ENCODE results near the gene TGFA. TPM values are rescaled to one million over a fixed set of nuclear protein-coding genes. Genes with fewer than 3 reads are reported as not detected.

TGFA gene
- total RNA-seq, 4 donors from 2014 or later: 0.46 to 2.0 (median 1.3) TPM

DNA sequence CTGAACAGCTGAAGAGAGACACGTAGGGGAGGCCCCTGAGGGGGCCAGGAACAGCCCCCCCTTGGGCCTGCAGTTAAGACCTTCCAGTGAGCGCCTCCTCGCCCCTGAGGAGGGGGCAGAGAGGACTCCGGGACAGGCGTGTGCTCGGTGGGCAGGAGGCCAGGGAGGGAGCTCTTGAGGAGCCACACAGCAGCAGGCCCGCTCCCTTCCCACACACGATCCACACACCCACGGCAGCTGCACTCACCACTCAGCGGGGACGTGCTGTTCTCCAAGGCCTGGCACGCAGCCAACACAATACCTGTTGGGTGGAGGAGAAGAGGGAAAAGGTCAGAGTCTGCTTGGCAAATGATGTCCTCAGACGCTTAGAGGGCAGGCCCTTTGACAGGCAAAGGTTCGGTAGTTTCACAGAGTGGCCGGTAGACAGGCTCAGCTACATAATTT is 39.0 kb downstream of the TGFA start:
- intact Hi-C loops (cut with DNase I): no loop called here
- H3K9me3 ChIP-seq: no peaks in the 10 kb centered on the region
- no peak for DNase-seq (ENCODE audit: extremely low spot score)
- WGBS: 64% methylated on average over 10 of the region's 15 CpGs
- no peak overlapping the region for H3K27ac ChIP-seq (replicated peaks in 1 of 4)
- H3K4me3 ChIP-seq: no peak overlapping the region
- H3K36me3 ChIP-seq: no peaks in the 10 kb centered on the region
- H3K4me1 ChIP-seq: no peaks in the 10 kb centered on the region
- no peak for TF ChIP-seq EP300 (IDR thresholded peaks at IDR 0.05)
- no peak for TF ChIP-seq POLR2AphosphoS5 (IDR thresholded peaks at IDR 0.05)
- TF ChIP-seq, protein P1, sequence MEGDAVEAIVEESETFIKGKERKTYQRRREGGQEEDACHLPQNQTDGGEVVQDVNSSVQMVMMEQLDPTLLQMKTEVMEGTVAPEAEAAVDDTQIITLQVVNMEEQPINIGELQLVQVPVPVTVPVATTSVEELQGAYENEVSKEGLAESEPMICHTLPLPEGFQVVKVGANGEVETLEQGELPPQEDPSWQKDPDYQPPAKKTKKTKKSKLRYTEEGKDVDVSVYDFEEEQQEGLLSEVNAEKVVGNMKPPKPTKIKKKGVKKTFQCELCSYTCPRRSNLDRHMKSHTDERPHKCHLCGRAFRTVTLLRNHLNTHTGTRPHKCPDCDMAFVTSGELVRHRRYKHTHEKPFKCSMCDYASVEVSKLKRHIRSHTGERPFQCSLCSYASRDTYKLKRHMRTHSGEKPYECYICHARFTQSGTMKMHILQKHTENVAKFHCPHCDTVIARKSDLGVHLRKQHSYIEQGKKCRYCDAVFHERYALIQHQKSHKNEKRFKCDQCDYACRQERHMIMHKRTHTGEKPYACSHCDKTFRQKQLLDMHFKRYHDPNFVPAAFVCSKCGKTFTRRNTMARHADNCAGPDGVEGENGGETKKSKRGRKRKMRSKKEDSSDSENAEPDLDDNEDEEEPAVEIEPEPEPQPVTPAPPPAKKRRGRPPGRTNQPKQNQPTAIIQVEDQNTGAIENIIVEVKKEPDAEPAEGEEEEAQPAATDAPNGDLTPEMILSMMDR (IDR thresholded peaks at IDR 0.05): no peak
- no peak for TF ChIP-seq POLR2A (IDR thresholded peaks at IDR 0.05; ENCODE audit: low read depth)
- peaks cover 0 to 3% (median 0%) of the 10 kb centered on the region in 4 donors for H3K27me3 ChIP-seq

GRCh38 chr2:70513738-70514137 is 39.9 kb downstream of the TGFA start:
- Histone ChIP-seq H3K4me3 (no peak overlapping the region), H3K4me1 (no peaks in the 10 kb centered on the region), H3K27ac (replicated peaks in 1 of 4) (no peak overlapping the region), H3K36me3 (no peaks in the 10 kb centered on the region), H3K9me3 (no peaks in the 10 kb centered on the region), H3K27me3 (peaks cover 0 to 3% (median 0%) of the 10 kb centered on the region in 4 donors)
- intact Hi-C loops (cut with DNase I): no loop called here
- DNase-seq (ENCODE audit: extremely low spot score): no peak
- no peak for TF ChIP-seq EP300 (IDR thresholded peaks at IDR 0.05)
- TF ChIP-seq POLR2A (IDR thresholded peaks at IDR 0.05; ENCODE audit: low read depth): no peak
- TF ChIP-seq, protein P1 (IDR thresholded peaks at IDR 0.05): no peak
- no peak for TF ChIP-seq POLR2AphosphoS5 (IDR thresholded peaks at IDR 0.05)
- WGBS: 74% methylated on average over 4 of the region's 4 CpGs

DNA sequence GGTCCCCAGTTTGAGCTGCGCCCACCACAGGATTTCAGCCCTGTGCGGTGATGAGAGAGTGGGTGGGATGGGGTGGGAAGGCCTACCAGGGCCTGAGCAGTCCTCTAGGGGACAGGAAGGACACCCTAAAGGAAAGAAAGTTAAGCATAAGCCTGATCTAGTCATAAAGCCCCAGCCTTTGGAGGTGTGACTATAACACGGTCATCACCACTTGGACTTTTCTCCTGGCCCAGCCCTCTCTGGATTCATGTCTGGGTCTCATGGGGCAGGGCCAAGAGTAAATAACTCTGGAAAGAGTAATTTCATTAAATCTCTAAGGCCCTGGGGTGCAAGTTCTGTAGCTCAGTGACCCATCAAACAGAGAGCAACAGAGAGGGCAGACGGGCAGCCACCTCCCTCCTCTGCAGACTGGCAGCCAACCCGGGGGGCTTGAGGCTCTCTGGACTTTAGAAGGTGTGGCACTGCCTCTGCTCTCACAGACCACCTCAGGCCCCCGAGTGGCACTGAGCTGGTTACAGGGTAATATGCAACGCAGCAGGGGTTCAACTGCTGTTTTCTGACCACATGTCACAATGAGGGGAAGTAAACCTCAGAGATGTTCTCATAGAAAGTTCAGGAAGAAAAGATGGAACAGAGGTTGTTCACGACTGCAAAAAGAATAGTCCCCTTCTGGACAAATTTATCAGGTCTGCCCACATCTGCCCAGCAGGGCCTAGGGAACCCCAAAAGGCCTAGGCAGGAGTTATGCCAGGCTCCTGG is 41.5 kb downstream of the TGFA start:
- Histone ChIP-seq H3K27me3 (peaks cover 0 to 3% (median 0%) of the 10 kb centered on the region in 4 donors), H3K9me3 (no peaks in the 10 kb centered on the region), H3K36me3 (no peaks in the 10 kb centered on the region), H3K27ac (replicated peaks in 1 of 4) (no peak overlapping the region), H3K4me3 (no peak overlapping the region), H3K4me1 (no peaks in the 10 kb centered on the region)
- TF ChIP-seq POLR2A (IDR thresholded peaks at IDR 0.05; ENCODE audit: low read depth) (no peak), EP300 (IDR thresholded peaks at IDR 0.05) (no peak), POLR2AphosphoS5 (IDR thresholded peaks at IDR 0.05) (no peak)
- TF ChIP-seq, protein P1 (IDR thresholded peaks at IDR 0.05): no peak
- 84% methylated on average over 8 of the region's 8 CpGs for WGBS
- no peak for DNase-seq (ENCODE audit: extremely low spot score)
- intact Hi-C loops (cut with DNase I): no loop called here

GRCh38 chr2:70510313-70510712 is 43.3 kb downstream of the TGFA start:
- intact Hi-C loops (cut with DNase I): no loop called here
- peaks cover 0 to 3% (median 0%) of the 10 kb centered on the region in 4 donors for H3K27me3 ChIP-seq
- no peaks in the 10 kb centered on the region for H3K9me3 ChIP-seq
- DNase-seq (ENCODE audit: extremely low spot score): no peak
- no peaks in the 10 kb centered on the region for H3K36me3 ChIP-seq
- no peaks in the 10 kb centered on the region for H3K4me1 ChIP-seq
- 89% methylated on average over 1 of the region's 1 CpG for WGBS
- H3K4me3 ChIP-seq: no peak overlapping the region
- no peak overlapping the region for H3K27ac ChIP-seq (replicated peaks in 1 of 4)
- no peak for TF ChIP-seq POLR2A (IDR thresholded peaks at IDR 0.05; ENCODE audit: low read depth)
- no peak for TF ChIP-seq POLR2AphosphoS5 (IDR thresholded peaks at IDR 0.05)
- TF ChIP-seq EP300 (IDR thresholded peaks at IDR 0.05): no peak
- TF ChIP-seq, protein P1 (IDR thresholded peaks at IDR 0.05): no peak

All from esophagus muscularis mucosa (tissue), 4 donors.